Adrenal gland (tissue), 5 donors: ENCODE results near the gene A3GALT2.
"Not testable (repeated sequence)": the region's sequence is repeated elsewhere in the genome, so short reads cannot be mapped to it uniquely, and the experiment has no call there.

Experiments
- POLR2A ChIP-seq, 2 donors: fragments of 450-650 bp; IDR thresholded peaks; one replicate each; pipeline ENCODE4 v1.6.1; 2017; ENCODE audit warnings: antibody characterized with exemption in 2 of 2, mild to moderate bottlenecking in 2 of 2, moderate library complexity in 1 of 2
- TF ChIP-seq, protein P1 (sequence below), 6 experiments: fragments of 450-650 bp in 4 of 6; fragments of 200-600 bp in 2 of 6; sonication (generic) in 1 of 6; IDR thresholded peaks; 1 replicate in 5 of 6; 2 replicates in 1 of 6; pipeline versions ENCODE4 v1.5.1 to v1.8.0; 2016 to 2021; ENCODE audit warnings: antibody characterized with exemption in 6 of 6, mild to moderate bottlenecking in 2 of 6, moderate library complexity in 1 of 6
- donor health status: DM: no; HTN: no; CAD: no.

DNA sequence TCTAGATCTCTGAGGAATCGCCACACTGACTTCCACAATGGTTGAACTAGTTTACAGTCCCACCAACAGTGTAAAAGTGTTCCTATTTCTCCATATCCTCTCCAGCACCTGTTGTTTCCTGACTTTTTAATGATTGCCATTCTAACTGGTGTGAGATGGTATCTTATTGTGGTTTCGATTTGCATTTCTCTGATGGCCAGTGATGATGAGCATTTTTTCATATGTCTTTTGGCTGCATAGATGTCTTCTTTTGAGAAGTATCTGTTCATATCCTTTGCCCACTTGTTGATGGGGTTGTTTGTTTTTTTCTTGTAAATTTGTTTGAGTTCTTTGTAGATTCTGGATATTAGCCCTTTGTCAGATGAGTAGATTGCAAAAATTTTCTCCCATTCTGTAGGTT, 30.3 kb downstream of the A3GALT2 start:
- TF ChIP-seq, protein P1, sequence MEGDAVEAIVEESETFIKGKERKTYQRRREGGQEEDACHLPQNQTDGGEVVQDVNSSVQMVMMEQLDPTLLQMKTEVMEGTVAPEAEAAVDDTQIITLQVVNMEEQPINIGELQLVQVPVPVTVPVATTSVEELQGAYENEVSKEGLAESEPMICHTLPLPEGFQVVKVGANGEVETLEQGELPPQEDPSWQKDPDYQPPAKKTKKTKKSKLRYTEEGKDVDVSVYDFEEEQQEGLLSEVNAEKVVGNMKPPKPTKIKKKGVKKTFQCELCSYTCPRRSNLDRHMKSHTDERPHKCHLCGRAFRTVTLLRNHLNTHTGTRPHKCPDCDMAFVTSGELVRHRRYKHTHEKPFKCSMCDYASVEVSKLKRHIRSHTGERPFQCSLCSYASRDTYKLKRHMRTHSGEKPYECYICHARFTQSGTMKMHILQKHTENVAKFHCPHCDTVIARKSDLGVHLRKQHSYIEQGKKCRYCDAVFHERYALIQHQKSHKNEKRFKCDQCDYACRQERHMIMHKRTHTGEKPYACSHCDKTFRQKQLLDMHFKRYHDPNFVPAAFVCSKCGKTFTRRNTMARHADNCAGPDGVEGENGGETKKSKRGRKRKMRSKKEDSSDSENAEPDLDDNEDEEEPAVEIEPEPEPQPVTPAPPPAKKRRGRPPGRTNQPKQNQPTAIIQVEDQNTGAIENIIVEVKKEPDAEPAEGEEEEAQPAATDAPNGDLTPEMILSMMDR (IDR thresholded peaks at IDR 0.05): not testable (repeated sequence)
- not testable (repeated sequence) for TF ChIP-seq POLR2A (IDR thresholded peaks at IDR 0.05)
